GM18870 (cell line): ENCODE measurements around the gene GLUD1.
A peak's percentile ranks its signal among the peaks of the same experiment; 100 is the strongest.
"Not testable (repeated sequence)": the region's sequence is repeated elsewhere in the genome, so short reads cannot be mapped to it uniquely, and the experiment has no call there.

Source experiments
- ATAC-seq: cut with Tn5 transposase; IDR thresholded peaks from one replicate; pipeline ENCODE4 v1.9.1; 2021; ENCODE audit warnings: moderate library complexity; ENCODE audit not compliant: unreplicated experiment

Gene GLUD1

DNA sequence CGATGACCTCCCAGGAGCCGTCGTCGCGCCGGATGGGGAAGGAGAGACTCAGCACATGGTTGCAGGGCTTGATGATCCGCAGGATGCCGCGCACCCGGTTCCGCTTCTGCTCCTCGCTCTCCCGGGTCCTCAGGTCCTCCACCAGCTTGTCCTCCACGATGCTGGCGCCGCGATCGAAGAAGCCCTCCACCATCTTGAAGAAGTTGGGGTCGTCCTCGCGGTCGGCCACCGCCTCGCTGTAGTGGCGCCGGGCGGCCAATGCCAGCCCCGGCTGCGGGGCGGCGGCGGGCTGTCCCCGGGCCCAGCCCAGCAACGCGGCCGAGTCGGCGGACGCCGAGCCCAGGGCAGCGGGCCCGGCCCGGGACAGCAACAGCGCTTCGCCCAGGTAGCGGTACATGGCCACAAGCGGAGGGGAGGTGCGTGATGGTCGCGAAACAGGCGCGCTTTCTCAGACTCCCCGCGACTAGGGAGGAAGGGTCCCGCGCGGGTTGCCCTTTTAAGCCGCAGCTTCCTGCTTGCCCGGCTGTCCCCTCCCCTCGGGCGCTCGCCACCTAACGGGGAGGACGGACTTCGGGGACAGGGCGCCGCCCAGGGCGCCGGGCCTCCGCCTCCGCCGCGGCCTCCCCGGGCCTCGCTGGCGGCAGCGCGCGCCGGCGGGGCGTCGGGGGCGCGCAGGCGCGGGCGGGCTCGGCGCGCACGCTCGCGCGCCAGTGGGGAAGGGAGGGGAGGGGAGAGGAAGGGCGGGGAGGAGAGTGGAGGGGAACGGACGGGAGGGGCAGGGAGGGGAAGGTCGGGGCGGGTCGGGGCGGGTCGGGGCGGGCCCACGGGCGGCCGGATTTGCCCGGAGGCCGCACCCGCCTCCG is at the start of gene GLUD1, which contains the start of gene SHLD2:
Gene GLUD1, minus strand, starts transcription at position 471 of the 863 bp plus-strand sequence. Its CDS starts 74 bp downstream, at position 397.
Gene SHLD2, plus strand, starts transcription at position 834 of the 863 bp plus-strand sequence. CDS start 56,149 bp downstream, outside the sequence.
- peak; percentile 33 for ATAC-seq

DNA sequence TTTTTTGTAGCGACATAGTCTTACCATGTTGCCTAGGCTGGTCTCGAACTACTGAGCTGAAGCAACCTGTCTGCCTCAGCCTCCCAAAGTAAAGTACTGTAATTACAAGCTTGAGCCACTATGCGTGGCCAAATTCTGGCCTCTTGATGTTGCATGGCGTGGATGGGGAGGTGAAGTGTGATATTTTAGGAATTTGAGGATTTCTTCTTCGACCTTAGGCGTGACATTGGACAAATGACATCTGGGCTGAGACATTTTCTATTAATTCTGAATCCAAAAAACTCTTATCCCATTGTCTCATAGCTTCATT is 48.4 kb upstream of the GLUD1 start:
- ATAC-seq, result not testable (repeated sequence)

DNA sequence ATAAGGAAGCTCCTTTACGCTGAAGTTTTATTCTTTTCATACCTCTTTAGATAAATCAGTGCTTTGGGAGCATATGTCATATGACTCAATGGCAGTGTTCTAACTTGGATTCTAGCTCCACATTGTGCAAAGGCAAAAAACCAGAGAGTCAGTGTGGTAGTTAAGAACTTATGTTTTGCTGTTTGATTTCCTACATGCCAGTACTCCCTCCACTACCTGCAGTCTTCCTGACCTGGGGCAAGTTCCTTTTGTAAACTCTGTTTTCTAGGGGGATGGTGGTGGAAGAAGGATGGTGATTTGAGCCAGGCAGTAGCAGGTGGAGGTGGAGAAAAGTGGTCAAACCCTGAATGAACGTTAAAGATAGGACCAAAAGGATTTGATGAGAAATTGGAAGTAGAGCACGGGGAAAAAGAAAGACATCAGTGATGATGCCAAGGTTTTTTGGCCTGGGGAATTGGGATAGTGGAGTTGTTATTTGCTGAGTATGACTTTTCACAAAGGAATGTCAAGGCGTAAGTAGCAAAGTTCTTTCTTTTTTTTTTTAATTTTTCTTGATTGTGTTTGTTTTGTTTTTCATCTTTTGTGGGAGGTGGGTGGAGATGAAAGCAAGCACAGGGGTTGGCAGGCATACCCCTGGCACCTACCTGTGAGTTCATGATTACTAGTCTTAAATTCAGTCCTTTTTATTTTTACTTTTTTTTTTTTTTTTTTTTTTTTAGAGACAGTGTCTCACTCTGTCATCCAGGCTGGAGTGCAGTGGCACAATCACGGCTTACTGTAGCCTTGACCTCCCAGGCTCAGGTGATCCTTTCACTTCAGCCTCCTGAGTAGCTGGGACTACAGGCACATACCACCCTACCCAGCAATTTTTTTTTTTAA is 47.8 kb upstream of the GLUD1 start:
- not testable (repeated sequence) for ATAC-seq

DNA sequence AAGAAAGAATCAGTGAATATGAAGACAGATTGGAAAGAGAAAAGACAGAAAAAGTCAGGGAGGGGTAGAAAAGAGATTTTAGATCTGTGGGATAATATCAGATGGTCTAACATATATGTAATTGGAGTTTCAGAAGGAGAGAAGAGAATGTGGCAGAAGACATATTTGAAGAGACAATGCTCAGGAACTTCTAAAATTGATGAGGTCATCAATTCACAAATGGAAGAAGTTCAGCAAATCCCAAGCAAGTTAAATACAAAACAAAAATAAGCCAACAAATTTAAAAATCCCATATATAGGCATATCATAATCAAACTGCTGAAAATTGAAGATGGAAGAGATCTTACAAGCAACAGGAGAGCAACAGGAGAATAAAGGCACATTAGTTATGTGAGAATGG is 42.8 kb upstream of the GLUD1 start:
- not testable (repeated sequence) for ATAC-seq

DNA sequence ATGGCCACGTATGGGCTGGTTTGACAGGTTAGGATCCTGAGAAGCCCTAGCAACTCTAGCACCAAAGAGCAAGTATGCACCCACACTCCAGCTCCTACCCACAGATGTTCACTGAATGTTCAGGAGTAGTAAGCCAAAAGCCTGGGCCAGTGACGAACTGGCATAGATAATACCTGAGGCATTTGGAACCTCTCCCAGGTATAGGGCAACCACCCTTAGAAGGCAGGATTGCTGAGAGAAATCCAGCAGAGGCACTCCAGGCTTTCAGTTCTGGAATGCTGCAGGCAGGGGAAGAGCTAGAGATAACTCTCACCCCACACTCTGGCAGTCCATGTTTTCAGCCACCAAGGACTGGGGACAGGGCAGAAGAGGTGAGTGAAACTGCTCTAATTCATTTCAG is 39.8 kb upstream of the GLUD1 start:
- not testable (repeated sequence) for ATAC-seq

DNA sequence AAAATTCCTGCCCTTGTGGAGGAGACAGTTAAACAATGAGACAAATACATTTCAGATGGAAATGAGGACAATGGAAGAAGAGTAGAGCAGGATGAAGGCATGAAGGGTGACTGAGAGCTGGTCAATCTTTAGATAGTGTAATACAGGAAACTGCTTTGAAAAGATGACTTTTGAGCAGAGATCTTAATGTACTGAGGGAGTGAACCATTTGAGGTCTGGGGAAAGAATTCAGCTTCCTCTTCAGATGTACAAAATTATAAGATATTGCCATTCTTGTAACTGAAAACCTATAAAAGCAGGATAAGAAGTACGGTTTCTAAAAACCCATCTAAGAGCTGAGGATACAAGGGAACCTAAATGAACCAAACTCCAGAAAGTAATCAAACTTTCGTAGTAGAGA is 39.3 kb upstream of the GLUD1 start:
- ATAC-seq, result not testable (repeated sequence)

DNA sequence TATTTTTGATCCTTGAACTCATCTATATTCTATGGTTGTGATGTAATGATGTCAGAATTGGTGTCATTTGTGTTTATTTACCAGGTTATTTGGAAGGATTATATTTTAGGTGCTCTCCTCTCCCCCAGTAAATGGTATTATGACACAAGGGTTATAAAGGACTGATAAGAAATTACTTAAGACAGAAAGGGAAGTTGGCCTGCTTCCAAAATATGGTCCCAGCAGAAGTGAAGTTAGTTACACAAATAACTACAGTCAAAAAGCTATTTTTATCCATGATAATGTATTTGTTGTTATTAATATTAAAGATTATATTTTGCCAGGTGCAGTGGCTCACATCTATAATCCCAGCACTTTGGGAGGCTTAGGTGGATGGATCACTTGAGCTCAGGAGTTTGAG is 37.5 kb upstream of the GLUD1 start:
- ATAC-seq, result not testable (repeated sequence)

DNA sequence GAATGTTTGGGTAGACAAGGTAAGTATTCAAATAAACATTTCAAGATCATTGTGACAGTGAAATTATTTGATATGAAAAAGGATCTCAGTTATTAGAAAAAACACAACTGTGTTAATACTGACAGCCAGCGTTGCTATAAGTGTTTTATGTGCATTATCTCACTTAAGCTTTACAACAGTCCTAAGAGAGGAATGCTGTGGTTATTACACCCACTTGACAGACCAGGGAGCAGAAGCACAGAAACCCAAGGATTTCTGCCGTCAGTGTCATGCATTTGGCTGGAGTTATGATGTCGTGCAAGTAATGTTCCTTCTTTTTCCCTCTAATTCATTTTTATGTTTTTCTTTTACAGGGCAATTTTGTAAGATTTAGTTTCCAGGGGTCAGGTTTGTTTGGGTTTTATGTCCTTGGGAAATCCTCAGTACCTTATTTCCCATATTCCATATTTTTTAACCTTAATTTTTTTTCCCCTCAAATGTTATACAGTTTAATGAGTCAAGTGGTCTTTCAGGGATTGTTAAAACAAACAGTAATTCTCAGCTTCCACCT is 33.0 kb upstream of the GLUD1 start:
- ATAC-seq, result not testable (repeated sequence)

DNA sequence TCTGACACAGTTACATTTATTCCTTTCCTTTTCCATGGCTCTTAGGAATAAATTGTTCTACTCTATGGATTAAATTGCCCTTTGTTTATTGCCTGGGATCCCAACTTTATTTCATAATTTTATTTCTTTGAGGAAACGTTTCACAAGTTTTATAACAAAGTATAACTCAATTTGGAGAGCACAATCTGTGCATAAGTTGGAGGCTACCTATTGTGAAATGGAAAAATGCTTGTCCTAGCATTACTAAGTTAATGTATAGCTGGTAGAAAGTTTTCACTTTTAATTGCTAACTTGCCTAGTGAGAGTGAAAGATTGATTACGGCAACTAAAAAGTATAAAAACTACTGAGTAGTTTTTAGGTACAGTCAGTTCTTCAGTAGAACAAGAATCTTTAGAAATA is 32.4 kb upstream of the GLUD1 start:
- ATAC-seq, result not testable (repeated sequence)

DNA sequence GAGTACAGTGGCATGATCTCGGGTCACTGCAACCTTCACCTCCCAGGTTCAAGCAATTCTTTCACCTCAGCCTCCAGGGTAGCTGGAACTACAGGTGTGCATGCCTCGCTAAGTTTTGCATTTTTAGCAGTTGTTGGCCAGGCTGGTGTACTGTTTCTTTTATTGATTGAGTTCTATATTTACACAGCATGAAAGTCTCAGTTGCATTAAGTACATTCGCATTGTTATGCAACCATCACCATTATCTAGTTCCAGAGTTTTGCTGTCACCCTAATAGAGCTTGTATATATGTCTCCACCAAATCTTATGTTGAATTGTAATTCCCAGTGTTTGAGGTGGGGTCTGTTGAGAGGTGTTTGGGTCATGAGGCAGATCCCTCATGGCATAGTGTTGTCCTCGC is 28.7 kb upstream of the GLUD1 start:
- not testable (repeated sequence) for ATAC-seq

DNA sequence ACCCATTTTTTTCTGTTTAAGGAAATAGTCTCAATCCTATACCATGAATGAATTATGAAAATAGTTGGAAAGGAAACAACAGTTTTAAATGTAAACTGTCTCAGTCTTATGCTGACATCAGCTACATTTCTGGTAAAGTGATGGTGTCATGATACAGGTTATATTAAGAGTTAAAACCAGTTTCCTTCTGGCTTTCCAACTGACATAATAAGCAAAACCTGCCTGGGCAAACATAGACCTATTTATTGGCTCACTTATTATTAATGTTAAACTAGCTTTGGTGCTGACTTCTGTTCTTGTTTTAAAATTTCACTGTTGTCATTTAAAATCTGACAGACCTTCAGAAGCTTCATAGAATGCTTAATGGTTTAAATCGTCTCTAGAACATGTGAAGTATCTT is 24.4 kb upstream of the GLUD1 start:
- not testable (repeated sequence) for ATAC-seq

DNA sequence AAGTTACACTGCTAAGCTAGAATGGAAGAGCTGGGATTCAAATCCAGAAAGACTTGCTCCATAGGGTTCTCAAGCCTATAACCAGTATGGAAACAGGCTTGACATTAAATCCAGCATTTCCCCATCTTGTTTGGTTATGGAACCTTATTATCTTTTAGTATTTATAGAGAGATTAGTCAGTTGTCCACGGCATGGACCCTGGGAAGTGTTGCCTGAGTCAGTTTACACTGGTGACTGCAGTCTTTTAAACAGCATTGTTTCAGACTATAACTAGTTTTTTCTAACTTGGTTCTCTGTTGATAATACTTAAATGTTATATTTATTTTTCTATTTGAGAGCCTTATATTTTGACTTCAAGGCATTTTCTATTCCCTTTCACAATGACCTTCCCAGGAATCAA is 23.5 kb upstream of the GLUD1 start:
- ATAC-seq, result not testable (repeated sequence)

DNA sequence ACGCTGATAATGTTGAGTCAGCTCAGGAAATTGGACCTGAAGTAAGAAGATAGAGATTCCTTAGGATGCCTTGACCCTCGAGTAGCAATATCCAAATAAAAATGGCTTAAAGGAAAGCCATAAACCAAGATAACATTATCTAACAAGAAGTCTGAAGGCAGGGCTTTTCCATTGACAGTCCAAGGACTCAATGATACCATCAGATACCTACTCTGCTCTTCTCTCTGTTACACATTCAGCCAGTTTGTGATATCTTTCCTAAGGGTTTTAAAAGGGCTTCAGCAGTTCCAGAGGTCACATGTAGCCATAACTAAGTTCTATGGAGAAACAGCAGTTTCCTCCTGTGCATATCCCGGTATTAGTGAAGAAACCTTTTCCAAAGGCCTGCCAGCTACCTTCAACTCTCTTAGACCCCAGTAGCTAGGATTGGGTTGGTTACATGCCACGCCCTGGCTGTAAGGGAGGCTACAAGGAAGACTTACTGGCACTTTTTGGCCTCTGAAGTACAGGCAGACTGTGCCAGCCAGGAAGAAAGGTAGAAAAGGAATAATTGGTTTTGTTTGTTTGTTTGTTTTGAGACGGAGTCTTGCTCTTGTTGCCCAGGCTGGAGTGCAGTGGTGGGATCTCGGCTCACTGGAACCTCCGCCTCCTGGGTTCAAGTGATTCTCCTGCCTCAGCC is 10.9 kb upstream of the GLUD1 start:
- ATAC-seq, result no peak

DNA sequence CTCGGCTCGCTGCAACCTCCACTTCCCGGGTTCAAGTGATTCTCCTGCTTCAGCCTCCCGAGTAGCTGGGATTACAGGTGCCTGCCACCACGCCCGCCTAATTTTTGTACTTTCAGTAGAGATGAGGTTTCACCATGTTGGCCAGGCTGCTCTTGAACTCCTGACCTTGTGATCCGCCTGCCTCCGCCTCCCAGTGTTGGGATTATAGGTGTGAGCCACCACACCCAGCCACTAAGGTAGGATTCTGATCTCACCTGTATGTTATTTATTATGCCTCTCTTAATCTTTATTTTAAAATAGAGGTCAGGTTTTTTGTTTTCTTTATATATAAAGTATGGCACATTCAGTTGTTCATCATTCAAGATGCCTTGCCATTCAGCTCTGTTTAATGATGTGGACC is 10.1 kb upstream of the GLUD1 start:
- ATAC-seq, result not testable (repeated sequence)

DNA sequence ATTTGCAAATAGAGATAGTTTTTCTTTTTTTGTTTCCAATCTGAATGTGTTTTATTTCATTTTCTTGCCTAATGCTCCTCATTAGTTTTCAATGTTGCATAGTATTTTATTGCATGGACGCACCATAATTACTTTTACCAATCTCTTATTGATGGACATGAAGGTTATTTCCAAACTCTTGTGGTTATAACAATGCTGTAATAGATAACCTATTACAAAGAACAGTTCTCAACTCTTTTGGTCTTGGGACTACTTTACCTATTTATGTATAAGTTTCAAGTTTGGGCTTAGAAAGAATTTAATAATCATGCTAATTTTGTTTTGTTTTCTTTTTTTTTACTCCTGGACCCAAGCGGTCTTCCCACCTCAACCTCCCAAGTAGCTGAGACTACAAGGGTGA is 7.4 kb upstream of the GLUD1 start:
- ATAC-seq, result no peak

DNA sequence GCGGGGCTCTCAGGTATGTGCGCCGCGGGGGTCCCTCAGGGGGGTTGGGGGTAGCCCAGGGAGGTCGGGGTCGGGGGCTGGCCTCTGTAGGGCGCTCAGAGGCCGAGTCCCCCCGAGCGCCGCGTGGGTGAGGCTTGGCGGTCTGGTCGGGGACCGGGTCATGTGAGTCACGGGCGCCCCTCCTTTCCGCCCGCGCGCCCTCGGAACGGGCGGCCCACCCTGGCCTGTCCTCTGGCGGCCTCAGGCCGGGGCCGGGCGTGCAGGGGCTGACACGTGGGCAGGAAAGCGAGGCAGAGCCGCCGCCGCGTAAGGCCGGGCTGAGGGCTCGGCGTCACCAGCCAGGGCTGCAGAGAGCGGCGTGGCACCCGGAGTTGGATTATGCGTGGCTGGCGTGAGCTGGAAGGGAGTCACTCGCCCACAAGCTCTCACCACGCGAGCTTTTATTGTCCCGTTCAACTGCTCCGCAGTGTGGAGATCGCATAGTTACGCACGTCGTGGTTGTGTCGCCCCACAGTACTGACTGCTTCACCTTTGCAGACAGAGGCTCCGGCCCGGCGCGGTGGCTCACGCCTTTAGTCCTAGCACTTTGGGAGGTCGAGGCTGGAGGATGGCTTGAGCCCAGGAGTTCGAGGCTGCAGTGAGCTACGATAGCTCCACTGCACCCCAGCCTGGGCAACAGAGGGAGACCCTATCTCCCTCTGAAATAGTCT is 748 bp upstream of the GLUD1 start:
- peak; percentile 32 for ATAC-seq

DNA sequence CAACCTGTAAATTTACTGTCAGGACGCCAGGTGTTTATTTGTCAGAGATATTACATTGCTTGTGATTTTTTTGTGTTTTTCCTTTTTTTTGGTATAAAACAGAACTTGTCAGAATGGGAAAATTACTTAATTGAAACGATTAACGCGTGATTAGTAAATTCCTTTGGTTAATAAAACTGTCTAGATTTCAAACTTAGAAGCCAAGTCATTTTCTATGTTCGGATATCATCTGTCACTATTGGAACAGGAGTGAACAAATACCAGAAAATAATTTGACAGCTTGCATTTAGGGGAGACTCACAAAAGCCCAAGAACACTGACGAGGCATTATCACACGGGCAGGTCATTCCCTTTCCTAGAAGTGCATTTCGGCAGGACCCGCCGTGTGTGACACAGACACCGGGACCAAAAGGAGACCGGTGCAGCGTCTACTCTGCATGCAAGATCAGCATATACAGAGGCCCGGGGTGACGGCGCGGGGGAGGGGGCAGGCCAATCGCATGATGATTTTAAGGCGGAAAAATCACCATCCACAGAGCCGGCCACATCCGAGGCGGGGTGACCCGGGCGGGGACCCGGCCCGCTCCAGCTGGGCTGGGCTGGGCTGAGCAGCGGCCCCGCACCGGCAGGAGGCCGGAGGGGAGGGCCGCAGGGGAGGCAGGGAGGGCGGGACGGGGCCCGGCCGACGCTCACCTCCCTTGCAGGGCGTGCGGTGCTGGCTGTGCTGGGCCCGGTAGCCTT is 841 bp downstream of the GLUD1 start:
- ATAC-seq, result peak; percentile 8

DNA sequence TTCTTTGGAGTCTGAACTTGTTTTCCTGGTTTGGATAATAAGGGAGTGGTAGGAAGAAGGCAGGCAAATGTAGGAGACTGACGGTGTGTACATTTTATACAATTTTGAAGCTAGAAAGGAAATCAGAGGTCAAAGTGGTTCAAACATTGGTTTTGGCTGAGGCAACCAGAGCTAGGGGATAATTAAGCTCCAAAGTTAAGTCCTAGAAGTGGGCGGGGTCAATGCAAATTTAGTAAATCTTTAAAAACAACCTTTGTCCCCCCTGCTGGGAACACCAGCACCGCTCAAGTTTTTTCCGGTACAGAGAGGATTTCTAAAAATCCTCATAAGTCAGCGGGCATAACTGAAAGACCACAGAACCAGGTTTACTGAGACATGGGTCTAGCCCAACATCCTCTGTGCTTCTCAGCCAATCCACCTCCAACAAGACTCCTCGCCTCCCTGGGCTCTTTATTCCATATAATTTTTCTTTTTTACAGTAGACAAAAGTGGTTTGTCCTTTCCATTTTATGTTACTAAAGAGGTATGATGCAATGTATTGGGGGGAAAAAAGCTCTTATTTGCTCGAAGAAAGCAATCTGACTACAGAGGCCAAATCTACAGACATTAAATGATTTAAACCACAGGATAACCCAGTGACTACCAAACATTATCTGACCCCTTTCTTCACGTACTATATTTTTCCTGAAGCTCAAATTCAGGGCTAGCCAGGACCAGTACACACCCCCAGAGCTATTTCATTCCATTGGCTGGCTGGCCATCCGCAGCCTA is 1.6 kb downstream of the GLUD1 start:
- peak; percentile 36 for ATAC-seq

DNA sequence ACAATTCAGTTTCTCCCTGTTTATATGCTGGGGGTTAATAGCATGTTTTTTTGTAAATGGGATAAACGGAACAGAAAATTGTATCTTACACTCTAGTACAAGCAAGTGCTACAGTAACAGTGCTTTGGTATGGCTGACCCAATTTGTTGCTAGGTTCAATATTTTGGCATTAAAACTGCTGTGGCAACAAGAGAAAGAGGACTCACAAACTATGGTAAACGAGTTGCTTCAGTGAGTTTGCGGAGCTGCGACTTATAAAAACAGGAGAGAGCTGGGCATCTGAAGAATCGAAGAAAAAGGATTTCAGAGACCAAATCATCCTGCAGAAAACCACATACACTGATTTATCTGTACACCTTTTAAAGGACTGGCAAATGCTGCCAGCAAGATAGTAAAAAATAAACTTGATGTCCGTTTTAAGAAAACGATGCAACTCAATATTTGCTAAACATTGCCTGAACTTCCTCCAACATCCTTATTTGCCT is 2.2 kb downstream of the GLUD1 start:
- ATAC-seq, result no peak
